Measurements from ENCODE around the gene VASP. TPM values are rescaled to one million over a fixed set of nuclear protein-coding genes. Genes with fewer than 3 reads are reported as not detected.
A peak's percentile ranks its signal among the peaks of the same experiment; 100 is the strongest.

The VASP gene
- total RNA-seq, 4 donors from 2014 or later = 172 to 321 (median 210) TPM

DNA sequence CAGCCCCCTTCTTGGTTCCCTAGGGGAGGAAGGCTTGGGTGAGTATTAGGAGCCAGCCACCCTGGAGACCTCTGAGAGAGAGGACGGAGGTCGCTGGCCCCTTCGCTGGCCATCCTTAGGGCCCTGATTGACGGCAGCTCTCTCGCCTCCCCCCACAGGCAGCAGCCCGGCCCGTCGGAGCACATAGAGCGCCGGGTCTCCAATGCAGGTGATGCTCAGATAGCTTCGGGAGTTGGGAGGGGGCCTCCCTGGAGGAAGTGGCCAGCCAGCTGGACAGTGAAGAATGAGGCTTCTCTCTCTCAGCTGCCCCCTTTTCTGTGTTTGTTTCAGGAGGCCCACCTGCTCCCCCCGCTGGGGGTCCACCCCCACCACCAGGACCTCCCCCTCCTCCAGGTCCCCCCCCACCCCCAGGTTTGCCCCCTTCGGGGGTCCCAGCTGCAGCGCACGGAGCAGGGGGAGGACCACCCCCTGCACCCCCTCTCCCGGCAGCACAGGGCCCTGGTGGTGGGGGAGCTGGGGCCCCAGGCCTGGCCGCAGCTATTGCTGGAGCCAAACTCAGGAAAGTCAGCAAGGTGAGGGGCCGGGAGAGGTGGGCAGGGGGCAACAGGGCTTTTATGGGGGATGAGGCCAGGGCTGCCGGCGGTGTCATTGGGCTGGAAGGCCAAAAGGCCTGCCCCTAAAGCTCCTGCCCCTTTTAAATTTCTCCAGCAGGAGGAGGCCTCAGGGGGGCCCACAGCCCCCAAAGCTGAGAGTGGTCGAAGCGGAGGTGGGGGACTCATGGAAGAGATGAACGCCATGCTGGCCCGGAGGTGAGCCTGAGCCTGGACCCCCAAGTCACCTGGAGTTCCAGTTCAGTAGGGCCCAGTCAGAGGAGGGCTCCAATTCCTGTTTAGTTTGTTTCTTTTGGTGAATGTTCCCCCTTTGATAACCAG, 15.0 kb downstream of the VASP start:
- H3K4me3 ChIP-seq = no peak overlapping the region
- TF ChIP-seq EP300 (IDR thresholded peaks at IDR 0.05) (no peak), POLR2A (IDR thresholded peaks at IDR 0.05; ENCODE audit: low read depth) (no peak), POLR2AphosphoS5 (IDR thresholded peaks at IDR 0.05) (no peak)
- TF ChIP-seq, protein P1, sequence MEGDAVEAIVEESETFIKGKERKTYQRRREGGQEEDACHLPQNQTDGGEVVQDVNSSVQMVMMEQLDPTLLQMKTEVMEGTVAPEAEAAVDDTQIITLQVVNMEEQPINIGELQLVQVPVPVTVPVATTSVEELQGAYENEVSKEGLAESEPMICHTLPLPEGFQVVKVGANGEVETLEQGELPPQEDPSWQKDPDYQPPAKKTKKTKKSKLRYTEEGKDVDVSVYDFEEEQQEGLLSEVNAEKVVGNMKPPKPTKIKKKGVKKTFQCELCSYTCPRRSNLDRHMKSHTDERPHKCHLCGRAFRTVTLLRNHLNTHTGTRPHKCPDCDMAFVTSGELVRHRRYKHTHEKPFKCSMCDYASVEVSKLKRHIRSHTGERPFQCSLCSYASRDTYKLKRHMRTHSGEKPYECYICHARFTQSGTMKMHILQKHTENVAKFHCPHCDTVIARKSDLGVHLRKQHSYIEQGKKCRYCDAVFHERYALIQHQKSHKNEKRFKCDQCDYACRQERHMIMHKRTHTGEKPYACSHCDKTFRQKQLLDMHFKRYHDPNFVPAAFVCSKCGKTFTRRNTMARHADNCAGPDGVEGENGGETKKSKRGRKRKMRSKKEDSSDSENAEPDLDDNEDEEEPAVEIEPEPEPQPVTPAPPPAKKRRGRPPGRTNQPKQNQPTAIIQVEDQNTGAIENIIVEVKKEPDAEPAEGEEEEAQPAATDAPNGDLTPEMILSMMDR (IDR thresholded peaks at IDR 0.05) = no peak
- intact Hi-C loops (cut with DNase I) = loop anchor here (2.0 kb wide), 1 partner anchor 121 kb away; no protein-coding TSS in a partner anchor
- DNase-seq (ENCODE audit: extremely low spot score) = no peak
- peaks cover 63 to 96% (median 94%) of the 10 kb centered on the region in 4 donors for H3K36me3 ChIP-seq
- H3K27me3 ChIP-seq = no peaks in the 10 kb centered on the region
- no peaks in the 10 kb centered on the region for H3K9me3 ChIP-seq
- H3K27ac ChIP-seq (replicated peaks in 1 of 4) = peak overlapping the region; percentile 4 to 58 (median 18)
- WGBS = 66% methylated on average over 13 of the region's 24 CpGs
- peaks cover 10 to 65% (median 54%) of the 10 kb centered on the region in 4 donors for H3K4me1 ChIP-seq

DNA sequence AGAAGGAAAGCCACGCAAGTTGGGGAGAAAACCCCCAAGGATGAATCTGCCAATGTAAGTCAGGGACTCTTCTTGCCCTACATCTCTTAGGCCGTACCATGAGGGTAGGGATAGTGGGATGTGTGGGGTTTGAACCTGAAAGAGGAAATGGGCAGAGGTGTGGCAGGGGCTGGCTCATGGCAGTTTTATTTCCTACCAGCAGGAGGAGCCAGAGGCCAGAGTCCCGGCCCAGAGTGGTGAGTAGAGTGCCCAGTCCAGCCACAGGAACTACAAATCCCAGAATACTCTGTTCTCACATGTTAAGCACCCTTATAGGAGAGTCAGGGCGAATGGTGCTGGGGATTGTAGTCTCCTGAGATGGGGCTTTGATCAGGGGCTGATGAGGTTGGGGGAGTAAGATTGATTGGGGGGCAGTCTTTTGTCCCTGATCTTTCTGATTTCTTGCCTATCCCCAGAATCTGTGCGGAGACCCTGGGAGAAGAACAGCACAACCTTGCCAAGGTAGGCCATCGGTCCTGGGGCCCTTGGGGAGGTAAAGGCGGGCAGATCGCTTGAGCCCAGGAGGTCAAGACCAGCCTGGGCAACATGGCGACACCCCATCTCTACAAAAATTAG, 16.5 kb downstream of the VASP start:
- intact Hi-C loops (cut with DNase I) = loop anchor here (2.0 kb wide), 1 partner anchor 119 kb away; no protein-coding TSS in a partner anchor
- peak; percentile 94 for DNase-seq (ENCODE audit: extremely low spot score)
- H3K4me1 ChIP-seq = peaks cover 21 to 75% (median 60%) of the 10 kb centered on the region in 4 donors

DNA sequence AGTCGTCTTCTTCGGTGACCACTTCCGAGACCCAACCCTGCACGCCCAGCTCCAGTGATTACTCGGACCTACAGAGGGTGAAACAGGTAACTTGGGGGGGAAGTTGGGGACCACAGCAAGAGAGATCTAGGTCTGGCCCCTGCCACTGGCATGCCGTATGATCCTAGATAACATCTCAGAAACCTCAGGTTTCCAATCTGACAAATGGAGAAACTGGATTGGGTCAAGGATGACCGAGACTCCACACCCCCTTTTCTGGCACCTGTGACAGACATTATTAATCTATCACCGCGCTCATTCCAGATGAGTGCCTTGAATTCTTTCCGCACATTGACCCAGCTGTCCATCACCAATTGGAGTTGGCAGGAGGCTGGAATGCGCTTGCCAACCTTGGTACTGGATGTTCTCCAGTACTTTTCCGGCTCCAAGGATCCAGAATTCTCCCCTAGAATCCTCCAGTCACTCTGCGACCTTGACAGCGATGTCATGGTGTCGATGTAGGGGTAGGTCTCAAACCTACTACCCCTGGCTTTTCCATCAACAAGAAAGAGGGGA, 17.4 kb downstream of the VASP start:
- no peak for TF ChIP-seq EP300 (IDR thresholded peaks at IDR 0.05)
- TF ChIP-seq POLR2A (IDR thresholded peaks at IDR 0.05; ENCODE audit: low read depth) = no peak
- peak in 1 of 2 donors; percentile 61 for TF ChIP-seq POLR2AphosphoS5 (IDR thresholded peaks at IDR 0.05)
- TF ChIP-seq, protein P1 (IDR thresholded peaks at IDR 0.05) = no peak
- intact Hi-C loops (cut with DNase I) = loop anchor here (5.0 kb wide), 1 partner anchor 53 kb away; no protein-coding TSS in a partner anchor
- H3K27me3 ChIP-seq = no peaks in the 10 kb centered on the region
- DNase-seq (ENCODE audit: extremely low spot score) = no peak
- H3K4me3 ChIP-seq = no peak overlapping the region
- H3K9me3 ChIP-seq = no peaks in the 10 kb centered on the region
- H3K36me3 ChIP-seq = peaks cover 42 to 73% (median 71%) of the 10 kb centered on the region in 4 donors
- WGBS = 89% methylated on average over 13 of the region's 15 CpGs
- peak overlapping the region; percentile 47 to 76 (median 62) for H3K27ac ChIP-seq (replicated peaks in 1 of 4)
- peaks cover 30 to 83% (median 69%) of the 10 kb centered on the region in 4 donors for H3K4me1 ChIP-seq

More for the DNA sequence above, 16.5 kb downstream of the VASP start:
- WGBS = 65% methylated on average over 8 of the region's 9 CpGs
- H3K4me3 ChIP-seq = no peak overlapping the region
- TF ChIP-seq, protein P1 (IDR thresholded peaks at IDR 0.05) = peak; percentile 89 to 97 (median 97)
- TF ChIP-seq POLR2AphosphoS5 (IDR thresholded peaks at IDR 0.05) (peak in 1 of 2 donors; percentile 63), POLR2A (IDR thresholded peaks at IDR 0.05; ENCODE audit: low read depth) (no peak)
- peak overlapping the region; percentile 47 to 76 (median 62) for H3K27ac ChIP-seq (replicated peaks in 1 of 4)
- no peaks in the 10 kb centered on the region for H3K9me3 ChIP-seq
- no peaks in the 10 kb centered on the region for H3K27me3 ChIP-seq
- peaks cover 49 to 82% (median 80%) of the 10 kb centered on the region in 4 donors for H3K36me3 ChIP-seq

DNA sequence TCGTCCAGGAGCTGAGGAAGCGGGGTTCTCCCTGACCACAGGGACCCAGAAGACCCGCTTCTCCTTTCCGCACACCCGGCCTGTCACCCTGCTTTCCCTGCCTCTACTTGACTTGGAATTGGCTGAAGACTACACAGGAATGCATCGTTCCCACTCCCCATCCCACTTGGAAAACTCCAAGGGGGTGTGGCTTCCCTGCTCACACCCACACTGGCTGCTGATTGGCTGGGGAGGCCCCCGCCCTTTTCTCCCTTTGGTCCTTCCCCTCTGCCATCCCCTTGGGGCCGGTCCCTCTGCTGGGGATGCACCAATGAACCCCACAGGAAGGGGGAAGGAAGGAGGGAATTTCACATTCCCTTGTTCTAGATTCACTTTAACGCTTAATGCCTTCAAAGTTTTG, 18.9 kb downstream of the VASP start:
- DNase-seq (ENCODE audit: extremely low spot score) = no peak
- peaks cover 32 to 59% (median 58%) of the 10 kb centered on the region in 4 donors for H3K36me3 ChIP-seq
- TF ChIP-seq, protein P1 (IDR thresholded peaks at IDR 0.05) = peak in 1 of 3 experiments; percentile 6
- no peak for TF ChIP-seq EP300 (IDR thresholded peaks at IDR 0.05)
- TF ChIP-seq POLR2AphosphoS5 (IDR thresholded peaks at IDR 0.05) = peak; percentile 47 to 50
- peak overlapping the region; percentile 47 to 76 (median 62) for H3K27ac ChIP-seq (replicated peaks in 1 of 4)
- 66% methylated on average over 9 of the region's 9 CpGs for WGBS
- peaks cover 31 to 74% (median 63%) of the 10 kb centered on the region in 4 donors for H3K4me1 ChIP-seq
- H3K9me3 ChIP-seq = no peaks in the 10 kb centered on the region
- H3K27me3 ChIP-seq = no peaks in the 10 kb centered on the region
- no peak overlapping the region for H3K4me3 ChIP-seq
- intact Hi-C loops (cut with DNase I) = loop anchor here (5.0 kb wide), 1 partner anchor 51 kb away; no protein-coding TSS in a partner anchor
